H1 (cell line): ENCODE data around the gene COPZ1. TPM values are rescaled to one million over a fixed set of nuclear protein-coding genes. Genes with fewer than 3 reads are reported as not detected.

ENCODE experiments used
- CTCF ChIA-PET: fragments of 300-600 bp; sonication (Branson Sonifier 250); formaldehyde crosslinking; loops from one replicate; lab custom pipeline; 2021; ENCODE audit not compliant: partially characterized antibody; lab: Charles Lee
- POLR2A ChIA-PET: fragments of 300-600 bp; sonication (Branson Sonifier 250); formaldehyde crosslinking; loops from one replicate; lab custom pipeline; 2021; ENCODE audit warnings: inconsistent platforms; ENCODE audit not compliant: partially characterized antibody; lab: Charles Lee
- DNase-seq, 2 experiments: peaks; one replicate each; pipeline versions ENCODE4 v3.0.0 to v3.0.0-alpha.2; 2010 to 2022; ENCODE audit warnings: low spot score in 2 of 2, low read depth in 1 of 2, mixed read lengths in 1 of 2
- FAIRE-seq: peaks from 2 replicates; lab custom pipeline; 2011; peaks lifted over from hg19 to GRCh38; lab: Jason Lieb, UNC
- H2AFZ ChIP-seq: 2 replicates; pipeline ENCODE4 v1.8.1; 2012; ENCODE audit warnings: low read length, inconsistent platforms
- H2AK5ac ChIP-seq: 2 replicates; pipeline ENCODE4 v1.6.1; 2013; ENCODE audit warnings: low read depth, low read length
- H2BK120ac ChIP-seq: replicated peaks from 2 replicates; pipeline ENCODE3; 2013; ENCODE audit warnings: low read depth, low read length, inconsistent platforms
- H2BK12ac ChIP-seq: 2 replicates; pipeline ENCODE4 v1.6.1; 2013; ENCODE audit warnings: low read depth, low read length
- H2BK15ac ChIP-seq: 2 replicates; pipeline ENCODE4 v1.6.1; 2013; ENCODE audit warnings: low read length
- H2BK20ac ChIP-seq: 2 replicates; pipeline ENCODE4 v1.6.1; 2013; ENCODE audit warnings: low read length
- H2BK5ac ChIP-seq: 2 replicates; pipeline ENCODE4 v1.6.1; 2013; ENCODE audit warnings: low read depth, low read length
- H3K14ac ChIP-seq: 2 replicates; pipeline ENCODE4 v1.6.1; 2013; ENCODE audit warnings: inconsistent platforms; ENCODE audit not compliant: insufficient read length
- H3K18ac ChIP-seq: 2 replicates; pipeline ENCODE4 v1.6.1; 2013; ENCODE audit warnings: low read length; ENCODE audit errors: extremely low read depth
- H3K23ac ChIP-seq: 2 replicates; pipeline ENCODE4 v1.6.1; 2013; ENCODE audit warnings: inconsistent platforms; ENCODE audit not compliant: insufficient read length
- H3K23me2 ChIP-seq: 2 replicates; pipeline ENCODE4 v1.6.1; 2013; ENCODE audit warnings: low read depth, low read length
- H3K27ac ChIP-seq: 2 replicates; pipeline ENCODE4 v1.6.1; 2011; ENCODE audit warnings: low read depth, low read length, inconsistent platforms
- H3K27me3 ChIP-seq, 4 experiments: replicated peaks in 1 of 4; 1 replicate in 1 of 4; 2 replicates in 3 of 4; pipeline versions ENCODE4 v1.6.1 to v1.8.1; 2011 to 2013; ENCODE audit warnings: low read length in 3 of 4, mild to moderate bottlenecking in 3 of 4, inconsistent platforms in 2 of 4, mixed read lengths in 2 of 4, moderate library complexity in 1 of 4; ENCODE audit not compliant: control insufficient read depth in 3 of 4, insufficient read depth in 3 of 4; ENCODE audit errors: extremely low read depth in 1 of 4
- H3K36me3 ChIP-seq, 4 experiments: 2 replicates each; pipeline versions ENCODE4 v1.6.1 to v1.8.1; 2011 to 2013; ENCODE audit warnings: mild to moderate bottlenecking in 4 of 4, low read length in 3 of 4, moderate library complexity in 2 of 4, control low read depth in 1 of 4, inconsistent platforms in 1 of 4; ENCODE audit not compliant: insufficient read depth in 4 of 4, control insufficient read depth in 2 of 4
- H3K4ac ChIP-seq: replicated peaks from 2 replicates; pipeline ENCODE3; 2013; ENCODE audit warnings: low read length, low read depth, mixed read lengths, inconsistent platforms; ENCODE audit not compliant: insufficient read length
- H3K4me1 ChIP-seq, 4 experiments: replicated peaks in 1 of 4; 1 replicate in 1 of 4; 2 replicates in 3 of 4; pipeline versions ENCODE4 v1.6.1 to v1.8.1; 2011 to 2013; ENCODE audit warnings: low read length in 3 of 4, inconsistent platforms in 2 of 4, mixed read lengths in 1 of 4; ENCODE audit not compliant: insufficient read depth in 4 of 4, control insufficient read depth in 3 of 4
- H3K4me2 ChIP-seq, 2 experiments: 2 replicates each; pipeline versions ENCODE4 v1.6.1 to v1.8.1; 2011 to 2013; ENCODE audit warnings: low read depth in 2 of 2, low read length in 2 of 2, control low read depth in 1 of 2, inconsistent platforms in 1 of 2, mild to moderate bottlenecking in 1 of 2; ENCODE audit not compliant: insufficient read depth in 1 of 2
- H3K4me3 ChIP-seq, 4 experiments: fragments of 200-600, 300-600 bp in 1 of 4; sonication (generic), shearing (Covaris generic), sonication (Bioruptor Twin) in 1 of 4; 2 replicates each; pipeline versions ENCODE4 v1.5.1 to v1.8.1; 2011 to 2016; ENCODE audit warnings: low read length in 4 of 4, low read depth in 3 of 4, control low read depth in 2 of 4, inconsistent platforms in 2 of 4, mild to moderate bottlenecking in 2 of 4, mixed read lengths in 1 of 4, moderate library complexity in 1 of 4; ENCODE audit not compliant: insufficient read depth in 2 of 4; ENCODE audit errors: extremely low read depth in 1 of 4
- H3K56ac ChIP-seq: replicated peaks from 2 replicates; pipeline ENCODE3; 2013; ENCODE audit warnings: low read depth, mild to moderate bottlenecking, mixed read lengths, low read length, inconsistent platforms; ENCODE audit not compliant: insufficient read length
- H3K79me1 ChIP-seq: 2 replicates; pipeline ENCODE4 v1.6.1; 2013; ENCODE audit warnings: low read depth, low read length, control low read depth
- H3K79me2 ChIP-seq, 2 experiments: 2 replicates each; pipeline versions ENCODE4 v1.6.1 to v1.8.1; 2012 to 2013; ENCODE audit warnings: low read length in 2 of 2, mild to moderate bottlenecking in 2 of 2, inconsistent platforms in 1 of 2; ENCODE audit not compliant: insufficient read depth in 2 of 2, control insufficient read depth in 1 of 2
- H3K9ac ChIP-seq, 4 experiments: replicated peaks in 1 of 4; 1 replicate in 1 of 4; 2 replicates in 3 of 4; pipeline versions ENCODE4 v1.6.1 to v1.8.1; 2011 to 2013; ENCODE audit warnings: low read depth in 3 of 4, low read length in 3 of 4, control low read depth in 2 of 4, mild to moderate bottlenecking in 2 of 4, moderate library complexity in 2 of 4, inconsistent platforms in 1 of 4; ENCODE audit errors: extremely low read depth in 1 of 4
- H3K9me3 ChIP-seq, 2 experiments: 2 replicates each; pipeline versions ENCODE4 v1.6.1 to v1.8.1; 2012 to 2013; ENCODE audit warnings: mild to moderate bottlenecking in 2 of 2, moderate library complexity in 2 of 2, control low read depth in 1 of 2, inconsistent platforms in 1 of 2, low read depth in 1 of 2, low read length in 1 of 2, mixed read lengths in 1 of 2; ENCODE audit not compliant: insufficient read depth in 2 of 2
- H4K20me1 ChIP-seq, 2 experiments: replicated peaks in 1 of 2; 2 replicates each; pipeline versions ENCODE3 to v1.8.1; 2011 to 2013; ENCODE audit warnings: inconsistent platforms in 2 of 2, low read length in 2 of 2, mild to moderate bottlenecking in 1 of 2; ENCODE audit not compliant: insufficient read depth in 2 of 2, control insufficient read depth in 1 of 2
- H4K5ac ChIP-seq: 2 replicates; pipeline ENCODE4 v1.6.1; 2013; ENCODE audit warnings: low read length, low read depth, mixed read lengths, inconsistent platforms; ENCODE audit not compliant: insufficient read length
- H4K8ac ChIP-seq: 2 replicates; pipeline ENCODE4 v1.8.0; 2013; ENCODE audit warnings: mild to moderate bottlenecking, moderate library complexity, low read length, inconsistent platforms; ENCODE audit not compliant: insufficient read depth; ENCODE audit errors: extremely low read depth
- H4K91ac ChIP-seq: replicated peaks from 2 replicates; pipeline ENCODE3; 2013; ENCODE audit warnings: low read length, mixed read lengths, inconsistent platforms; ENCODE audit not compliant: insufficient read length
- CHD1 ChIP-seq: IDR thresholded peaks from 2 replicates; pipeline ENCODE4 v1.6.1; 2012; ENCODE audit warnings: low read depth, low read length, improper control_type of control experiment
- KDM1A ChIP-seq: fragments of 200-600, 300-600 bp; sonication (generic); IDR thresholded peaks from 2 replicates; pipeline ENCODE4 v1.7.1; 2016; ENCODE audit warnings: mild to moderate bottlenecking, low read length, borderline replicate concordance
- MAX ChIP-seq: IDR thresholded peaks from 2 replicates; pipeline ENCODE4 v1.6.1; 2012; ENCODE audit warnings: inconsistent platforms
- PHF8 ChIP-seq: fragments of 200-600 bp; sonication (generic); conservative IDR thresholded peaks from 2 replicates; pipeline ENCODE4 v1.7.1; 2012; ENCODE audit warnings: low read depth, mild to moderate bottlenecking, inconsistent platforms, low read length, moderate library complexity
- SP1 ChIP-seq: IDR thresholded peaks from 2 replicates; pipeline ENCODE4 v1.6.1; 2011; ENCODE audit warnings: low read depth, low read length
- SUZ12 ChIP-seq: fragments of 200-600 bp; sonication (generic); IDR thresholded peaks from 2 replicates; pipeline ENCODE4 v1.6.1; 2012; ENCODE audit warnings: mild to moderate bottlenecking, inconsistent platforms, low read length, moderate library complexity, mixed read lengths
- YY1 ChIP-seq: IDR thresholded peaks from 2 replicates; pipeline ENCODE4 v1.6.1; 2011; ENCODE audit warnings: low read depth, mild to moderate bottlenecking, low read length
- WGBS, 2 experiments: shearing (Covaris generic) in 1 of 2; methylation state at CpG; one replicate each; pipeline versions ENCODE4 v1.1.6 to v1.1.7; 2013 to 2015; ENCODE audit warnings: low lambda C conversion rate in 2 of 2, mixed read lengths in 2 of 2, inconsistent platforms in 1 of 2, low coverage in 1 of 2, missing lambda C conversion rate in 1 of 2; ENCODE audit not compliant: insufficient replicate concordance in 2 of 2, insufficient coverage in 1 of 2, insufficient read length in 1 of 2; ENCODE audit errors: extremely low coverage in 1 of 2, missing lambda C conversion rate in 1 of 2; 5-methylcytosine and 5-hydroxymethylcytosine counted together
- polyA plus RNA-seq, 7 experiments: library from polyadenylated mRNA; depleted of rRNA in 3 of 7; stranded (reverse) in 5 of 7; unstranded in 2 of 7; fragments of >200 nt in 5 of 7; fragments of 200-250 nt in 2 of 7; gene quantifications; 1 replicate in 5 of 7; 2 replicates in 1 of 7; 4 replicates in 1 of 7; pipeline versions ENCODE4 v1.2.1 to v1.2.3, GENCODE V29; 2011 to 2013; ENCODE audit warnings: missing spikeins in 2 of 7, mixed read lengths in 2 of 7
- total RNA-seq: library from RNA; stranded (reverse); fragmentation: NEBNext Ultra II Directional; extraction: Animal tissue kit (Norgen Biotek cat#: 25700); gene quantifications from 2 replicates; pipeline ENCODE4 v1.2.1, GENCODE V29; 2021

The COPZ1 gene
- total and polyA plus RNA-seq, 2 of the 8 experiments (the other 6 are each of a cell fraction or from before 2014, with no cell fraction given): 103 to 133 TPM

- Histone ChIP-seq H4K5ac (no peak overlapping the region), H2BK20ac (no peak overlapping the region), H3K18ac (no peak overlapping the region), H3K79me2 (no peaks in the 10 kb centered on the region; a peak in 2 of 4 replicates), H2BK5ac (no peak overlapping the region), H2AFZ (no peak overlapping the region), H3K4me1 (peaks cover 0 to 9% (median 3%) of the 10 kb centered on the region in 4 experiments; a peak in 1 of 7 replicates), H2BK12ac (no peak overlapping the region), H3K27ac (no peak overlapping the region), H4K91ac (no peak overlapping the region), H4K20me1 (peaks cover 0 to 5% of the 10 kb centered on the region in 2 experiments), H3K56ac (no peak overlapping the region), H4K8ac (no peak overlapping the region), H3K4me3 (no peak overlapping the region), H3K36me3 (no peaks in the 10 kb centered on the region; a peak in 1 of 8 replicates), H3K4me2 (no peak overlapping the region), H3K79me1 (no peaks in the 10 kb centered on the region; the same call in 1 of the 2 replicates), H3K9me3 (no peaks in the 10 kb centered on the region), H3K9ac (no peak overlapping the region)
- DNase-seq (no peak), FAIRE-seq (no peak)
- CTCF ChIA-PET: interaction anchor here (0.7 to 34.6 kb wide), 6 partner anchors 20 to 80 kb away, joined by 3 to 618 read pairs (median 64); partner anchors contain the start of gene NFE2
- POLR2A ChIA-PET: interaction anchor here (1.1 to 16.2 kb wide), 9 partner anchors 7 to 107 kb away, joined by 3 to 166 read pairs (median 14); partner anchors contain the start of genes CBX5, COPZ1 and HNRNPA1
- no peak for TF ChIP-seq SP1
- no peak for TF ChIP-seq CHD1
- no peak for TF ChIP-seq PHF8
- TF ChIP-seq MAX: no peak
- TF ChIP-seq KDM1A: no peak
- no peak for TF ChIP-seq YY1
- no peak for TF ChIP-seq SUZ12
- TF ChIP-seq, all 59 proteins: peak for 0
- no peak overlapping the region for H3K4ac ChIP-seq
- no peak overlapping the region for H2BK15ac ChIP-seq
- no peak overlapping the region for H2BK120ac ChIP-seq
- no peaks in the 10 kb centered on the region; the same call in 1 of the 2 replicates for H3K23me2 ChIP-seq
- H3K23ac ChIP-seq: no peak overlapping the region
- no peak overlapping the region for H2AK5ac ChIP-seq
- H3K14ac ChIP-seq: no peak overlapping the region
- WGBS, 2 experiments: 89% methylated on average over 5 of the region's 5 CpGs; no CpG with 5 or more reads in 1 of the 2 experiments
- no peaks in the 10 kb centered on the region for H3K27me3 ChIP-seq
Measured at GRCh38 chr12:54331461-54331860, 6.5 kb downstream of the COPZ1 start.
